HUDEP-2 (cell line): Measurements from ENCODE around the gene TCF23.
"Not testable (repeated sequence)": the region's sequence is repeated elsewhere in the genome, so short reads cannot be mapped to it uniquely, and the experiment has no call there.

ENCODE experiments used
- DNase-seq, 76 experiments: peaks; one replicate each; lab custom pipeline; 2025; ENCODE audit not compliant: unreplicated experiment in 76 of 76; lab: John Stamatoyannopoulos, UW

Gene TCF23

DNA sequence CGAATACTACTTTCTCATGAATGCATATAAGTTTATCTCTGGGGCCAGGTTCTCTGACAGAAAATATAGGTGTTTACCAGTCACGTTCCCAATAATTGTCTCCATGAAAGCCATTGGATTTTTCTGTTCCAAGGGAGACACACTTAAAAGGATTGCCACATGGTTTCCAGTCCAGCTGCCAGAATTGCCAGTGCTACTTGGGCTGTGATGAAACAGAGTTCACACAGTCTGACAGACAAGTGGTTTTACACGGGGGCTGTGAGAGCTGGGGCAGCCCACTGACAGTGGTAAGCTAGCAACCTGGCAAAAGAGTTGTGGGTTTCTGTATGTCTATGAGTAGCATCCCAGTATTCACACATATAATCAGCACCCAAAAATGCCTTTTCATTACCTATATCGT, 35.3 kb downstream of the TCF23 start:
- no peak for DNase-seq

DNA sequence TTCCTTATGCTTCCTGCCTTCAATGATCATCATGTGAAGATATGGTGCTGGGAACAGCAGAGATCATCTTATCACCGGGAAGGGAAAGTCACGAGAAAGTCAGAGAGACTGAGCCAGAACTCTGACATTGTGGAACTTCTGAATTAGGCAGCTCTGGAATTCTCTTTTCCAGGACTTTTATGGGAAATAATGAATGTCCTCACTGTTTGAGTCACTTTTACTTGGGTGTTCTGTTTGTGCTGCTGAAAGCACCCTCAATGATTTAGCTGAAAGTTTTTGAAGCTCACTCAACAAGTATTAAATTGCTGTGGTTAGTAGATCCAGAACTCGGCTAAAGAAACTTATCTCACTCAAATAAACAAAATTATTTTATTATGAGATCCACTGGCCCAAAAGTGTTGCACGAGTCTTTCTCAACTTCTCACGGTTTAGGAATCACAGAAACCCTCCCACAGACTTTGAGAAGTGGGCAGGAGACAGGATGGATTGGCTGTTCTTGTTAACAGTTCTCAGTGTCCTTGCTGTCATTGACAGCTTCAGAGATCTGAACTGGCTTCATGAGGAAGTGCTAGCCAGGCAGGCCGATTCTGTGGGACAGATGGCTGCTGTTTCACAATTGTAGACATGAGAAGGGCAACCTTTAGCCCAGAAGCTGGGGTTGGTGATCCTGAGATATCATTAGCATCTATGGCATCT, 36.7 kb downstream of the TCF23 start:
- peak in 1 of 76 experiments; percentile 13 for DNase-seq

DNA sequence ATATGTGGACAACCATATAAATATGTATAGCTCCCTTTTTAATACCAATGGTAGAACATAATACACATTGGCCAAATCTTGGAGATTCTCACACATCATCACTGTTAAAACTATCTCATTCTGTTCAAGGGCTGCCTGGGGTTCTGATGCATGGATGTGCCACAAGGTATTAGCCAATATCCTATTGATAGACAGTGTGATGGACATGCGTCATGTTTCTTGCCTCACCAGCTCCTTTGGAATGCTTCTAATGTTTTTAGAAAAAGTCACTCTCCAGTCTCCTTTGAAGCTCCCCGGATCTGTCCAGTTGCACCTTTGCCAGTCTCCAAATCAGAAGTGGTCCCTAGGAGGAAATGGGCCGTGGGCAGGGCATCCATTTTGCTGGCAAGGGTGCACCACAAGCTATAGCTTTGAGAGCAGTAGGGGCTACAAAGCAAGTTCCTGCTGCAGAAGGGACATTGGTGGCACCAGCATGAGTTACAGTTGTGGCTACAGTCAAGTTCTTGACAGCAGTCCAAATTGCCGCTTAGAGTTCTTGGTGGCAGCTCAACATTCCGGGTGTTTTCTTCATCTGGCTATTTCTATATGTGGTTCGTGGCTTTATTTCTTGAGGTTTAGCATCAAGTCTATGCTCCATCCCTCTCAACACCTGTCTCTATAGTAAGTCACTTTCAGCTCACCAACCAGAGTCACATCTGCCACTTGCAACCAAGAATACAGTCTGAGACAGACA, 38.0 kb downstream of the TCF23 start:
- no peak for DNase-seq

DNA sequence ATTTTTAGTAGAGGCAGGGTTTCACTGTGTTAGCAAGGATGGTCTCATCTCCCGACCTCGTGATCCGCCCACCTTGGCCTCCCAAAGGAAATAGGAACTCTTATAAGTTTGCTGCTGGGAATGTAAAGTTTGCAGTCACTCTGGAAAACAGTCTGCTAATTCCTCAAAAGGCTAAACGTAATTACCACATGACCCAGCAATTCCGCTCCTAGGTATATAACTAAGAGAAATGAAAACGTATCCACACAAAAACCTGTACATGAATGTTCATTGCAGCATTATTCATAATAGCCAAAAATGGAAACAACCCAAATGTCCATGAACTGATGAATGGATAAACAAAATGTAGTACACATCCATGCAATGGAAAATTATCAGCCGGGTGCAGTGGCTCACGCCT, 41.2 kb downstream of the TCF23 start:
- no peak for DNase-seq

DNA sequence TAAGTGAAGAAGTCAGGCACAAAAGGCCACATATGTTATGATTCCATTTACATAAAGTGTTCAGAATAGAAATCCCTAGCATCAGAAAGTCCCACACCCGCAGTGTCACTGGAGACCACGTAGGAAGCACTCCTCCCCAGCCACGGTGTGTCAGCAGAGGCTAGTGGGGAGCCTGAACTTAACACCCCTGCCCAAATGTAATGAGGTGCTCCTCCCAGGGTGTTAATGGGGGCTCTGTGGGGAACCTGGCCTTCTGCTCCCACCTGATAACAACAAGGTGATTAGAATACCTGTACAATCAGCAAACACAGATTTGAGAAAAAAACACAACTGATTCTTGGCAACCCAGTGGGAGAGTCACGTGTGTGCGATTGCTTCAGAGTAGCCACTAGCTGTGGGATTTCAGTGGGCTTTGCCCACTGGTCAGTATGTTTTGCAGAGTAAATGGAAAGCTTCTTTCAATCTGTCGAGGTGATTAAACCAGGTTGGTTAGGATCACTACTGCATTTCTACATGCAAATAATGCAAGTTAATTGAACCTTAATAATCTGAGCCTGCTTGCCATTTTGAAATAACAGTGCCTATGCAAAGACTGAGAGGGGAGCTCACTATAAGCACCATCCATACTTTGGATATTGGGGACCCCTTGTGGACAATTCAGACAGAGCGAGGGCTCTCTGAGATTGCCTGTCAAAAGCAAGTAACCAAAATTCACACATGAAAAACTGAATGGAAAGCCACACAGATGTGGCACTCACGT, 42.4 kb downstream of the TCF23 start:
- DNase-seq, result peak in 52 of 76 experiments; percentile 2 to 69 (median 36)

DNA sequence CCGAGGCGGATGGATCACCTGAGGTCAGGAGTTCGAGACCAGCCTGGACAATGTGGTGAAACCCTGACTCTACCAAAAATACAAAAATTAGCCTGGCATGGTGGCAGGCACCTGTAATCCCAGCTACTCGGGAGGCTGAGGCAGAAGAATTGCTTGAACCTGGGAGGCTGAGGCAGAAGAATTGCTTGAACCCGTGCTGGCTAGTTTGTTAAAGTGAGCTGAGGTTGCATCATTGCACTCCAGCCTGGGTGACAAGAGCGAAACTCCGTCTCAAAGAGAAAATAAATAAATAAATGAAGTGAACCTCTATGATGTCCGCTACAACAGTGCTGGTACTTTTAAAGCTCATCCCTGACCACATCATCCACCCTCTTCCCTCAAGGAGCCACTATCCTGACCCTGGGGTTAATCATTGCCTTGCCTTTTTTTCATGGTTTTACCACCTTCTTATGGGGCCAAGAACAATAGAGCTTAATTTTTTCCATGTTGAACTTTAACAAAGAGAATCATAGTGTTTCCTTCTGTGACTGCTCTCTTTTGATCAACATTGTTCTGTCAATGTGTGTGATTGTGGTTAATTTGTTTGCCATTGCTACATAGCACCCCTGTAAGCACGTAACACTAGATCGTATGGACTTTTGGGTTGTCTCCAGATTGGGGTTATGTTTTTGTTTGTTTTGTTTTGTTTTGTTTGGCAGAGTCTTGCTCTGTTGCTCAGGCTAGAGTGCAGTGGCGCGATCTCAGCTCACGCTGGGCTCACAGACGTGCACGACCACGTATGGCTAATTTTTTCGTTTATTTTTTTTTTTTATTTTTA, 45.9 kb downstream of the TCF23 start:
- DNase-seq, result no peak

DNA sequence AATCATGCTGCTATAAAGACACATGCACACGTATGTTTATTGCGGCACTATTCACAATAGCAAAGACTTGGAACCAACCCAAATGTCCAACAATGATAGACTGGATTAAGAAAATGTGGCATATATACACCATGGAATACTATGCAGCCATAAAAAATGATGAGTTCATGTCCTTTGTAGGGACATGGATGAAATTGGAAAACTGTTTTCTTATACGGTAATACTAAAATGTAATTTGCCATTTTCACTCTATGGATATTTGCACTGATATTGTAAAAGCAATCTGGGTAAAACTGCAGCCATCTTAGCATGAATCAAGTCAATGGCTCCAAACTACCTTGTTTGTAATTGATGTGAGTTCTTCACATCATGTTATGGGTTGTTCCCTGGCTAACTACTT, 47.0 kb downstream of the TCF23 start:
- DNase-seq, result not testable (repeated sequence)

DNA sequence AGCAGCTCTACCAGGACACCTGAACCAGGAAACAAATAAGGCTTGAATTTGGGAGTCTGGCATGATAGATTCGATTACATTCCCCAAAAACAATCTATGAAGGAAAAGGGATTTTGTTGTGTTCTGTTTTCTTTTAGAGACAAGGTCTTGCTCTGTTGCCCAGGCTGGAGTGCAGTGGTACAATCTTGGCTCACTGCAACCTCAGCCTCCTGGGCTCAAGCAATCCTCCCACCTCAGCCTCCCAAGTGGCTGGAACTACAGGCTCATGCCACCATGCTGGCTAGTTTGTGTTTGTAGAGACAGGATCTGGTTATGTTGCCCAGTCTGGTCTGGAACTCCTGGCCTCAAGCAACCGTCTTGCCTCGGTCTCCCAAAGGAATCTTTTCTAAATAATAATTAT, 49.3 kb downstream of the TCF23 start:
- DNase-seq, result not testable (repeated sequence)

DNA sequence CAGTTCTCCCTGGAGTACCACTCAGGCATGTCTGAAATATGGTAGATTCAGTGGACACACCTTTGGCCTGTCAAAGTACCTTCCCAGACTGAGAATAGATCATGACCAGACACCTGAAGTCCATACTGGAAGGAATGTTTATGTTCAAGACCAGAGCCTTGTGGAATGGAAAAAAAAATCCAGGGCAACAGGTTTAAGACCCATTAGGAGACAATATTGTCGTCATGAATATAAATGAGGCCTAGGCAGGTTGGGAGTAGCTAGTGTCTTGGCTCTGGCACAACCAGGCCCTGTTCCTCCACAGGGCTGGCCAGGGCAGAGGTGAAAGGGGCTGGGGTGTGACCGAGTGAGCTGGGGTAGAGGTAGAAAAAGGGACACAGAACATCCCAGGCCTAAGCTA, 49.8 kb downstream of the TCF23 start:
- no peak for DNase-seq

DNA sequence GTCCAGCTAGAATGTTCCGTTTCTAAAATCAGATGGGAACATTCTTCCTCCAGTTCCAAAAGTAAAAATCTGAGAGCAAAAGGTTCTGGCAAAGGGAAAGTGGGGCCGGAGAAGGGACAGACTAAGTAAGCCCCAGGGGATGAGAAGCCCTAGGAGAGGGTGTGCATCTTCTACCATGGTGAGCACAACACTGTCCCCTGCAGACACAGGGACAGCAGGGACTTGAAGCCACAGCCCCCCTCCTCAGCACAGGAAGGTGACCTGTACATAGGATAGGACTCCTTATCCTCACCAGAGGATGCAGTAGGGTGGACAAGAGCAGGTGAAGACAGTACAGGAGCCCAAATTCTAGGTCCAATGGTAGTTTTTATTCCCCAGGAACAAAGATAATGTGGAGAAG, 50.4 kb downstream of the TCF23 start:
- no peak for DNase-seq

DNA sequence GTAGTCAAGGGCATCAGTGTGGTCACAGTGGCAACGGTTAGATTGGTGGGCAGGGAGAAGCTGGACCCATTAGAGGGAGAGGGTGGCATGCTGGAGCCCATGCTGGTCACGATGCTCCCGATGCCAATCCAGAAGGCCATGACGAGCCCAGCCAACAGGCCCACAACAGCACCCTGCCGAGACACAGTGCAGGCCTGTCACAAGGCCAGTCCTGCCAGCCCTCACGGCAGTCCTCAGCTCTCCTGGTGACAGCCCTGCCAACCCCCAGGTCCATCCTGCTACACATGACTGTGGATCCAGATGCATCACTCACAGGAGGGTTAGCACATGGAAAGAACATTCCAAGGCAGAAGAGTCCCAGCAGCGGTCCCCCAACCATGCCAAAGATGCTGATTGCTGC, 52.9 kb downstream of the TCF23 start:
- no peak for DNase-seq

DNA sequence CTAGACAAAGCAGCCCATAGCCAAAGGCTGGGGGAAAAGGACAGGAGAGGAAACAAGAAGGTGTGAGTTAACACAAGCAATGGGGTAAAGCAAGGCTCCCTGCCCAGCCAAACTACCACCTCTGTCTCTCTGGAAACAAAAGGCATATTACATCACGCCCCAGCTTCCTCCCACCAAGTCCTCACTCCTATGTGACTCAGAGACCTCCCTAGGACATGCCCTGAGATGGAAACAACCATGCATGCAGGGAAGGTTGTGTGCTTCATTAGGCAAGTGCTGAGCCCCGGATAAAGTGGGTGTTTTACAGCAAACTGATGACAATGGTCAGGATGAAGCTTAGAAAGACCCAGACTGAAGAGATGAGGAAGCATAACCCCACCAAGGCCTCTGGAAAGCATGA, 54.0 kb downstream of the TCF23 start:
- DNase-seq, result no peak

DNA sequence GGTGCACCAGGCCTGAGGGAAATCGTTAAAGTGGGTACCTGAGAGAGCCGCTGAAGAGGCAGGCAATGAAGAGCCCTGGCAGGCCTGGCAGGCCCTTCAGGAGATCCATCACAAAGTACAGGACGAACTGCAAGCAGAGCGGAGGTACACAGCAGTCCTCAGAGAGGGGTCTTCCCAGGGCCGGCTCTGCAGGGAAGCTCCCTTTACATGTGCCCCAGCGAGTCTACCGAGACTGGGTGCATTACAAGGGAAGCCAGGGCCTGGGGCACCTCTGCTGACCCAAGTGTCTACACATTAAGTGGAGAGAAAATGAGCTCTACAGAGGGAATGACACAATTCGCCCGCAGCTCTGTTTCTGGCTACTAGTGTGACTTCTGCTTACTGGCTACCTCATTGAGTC, 54.9 kb downstream of the TCF23 start:
- DNase-seq, result no peak

DNA sequence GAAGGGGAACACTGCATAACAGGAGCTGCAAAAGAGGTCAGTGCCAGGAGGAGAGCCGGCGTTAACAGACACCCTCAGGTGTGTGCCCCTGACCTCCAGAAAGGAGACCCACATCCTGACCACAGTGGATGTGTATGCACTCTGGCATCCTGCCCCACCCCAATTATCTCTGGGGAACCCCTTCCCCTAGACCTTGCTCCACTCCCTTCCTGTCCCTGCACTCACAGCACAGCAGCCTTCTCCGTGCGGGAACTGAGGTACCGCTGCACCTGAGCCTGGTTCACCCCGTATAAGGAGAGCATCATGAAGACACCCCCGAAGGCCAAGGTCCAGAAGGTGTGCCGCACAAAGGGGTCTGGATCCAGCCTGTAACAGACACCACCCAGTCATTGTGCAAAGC, 55.8 kb downstream of the TCF23 start:
- DNase-seq, result no peak

DNA sequence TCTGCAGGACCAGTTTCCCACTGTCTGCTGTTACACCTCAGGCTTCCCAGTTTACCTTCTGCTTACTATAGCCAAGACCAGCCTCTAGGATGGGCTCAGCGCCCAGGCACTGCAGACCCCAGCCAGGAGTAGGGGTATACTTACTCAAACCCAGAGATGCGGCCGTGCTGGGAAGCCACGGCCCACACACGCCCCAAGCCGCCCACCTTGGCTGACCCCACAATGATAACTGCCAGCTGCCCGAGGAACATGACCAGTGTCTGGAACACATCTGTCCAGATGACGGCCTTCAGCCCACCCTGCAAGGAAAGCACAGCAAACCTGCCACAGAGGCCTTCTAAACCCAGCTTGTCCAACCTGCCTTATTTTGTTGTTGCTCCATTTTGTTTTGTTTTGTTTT, 56.4 kb downstream of the TCF23 start:
- DNase-seq, result no peak

DNA sequence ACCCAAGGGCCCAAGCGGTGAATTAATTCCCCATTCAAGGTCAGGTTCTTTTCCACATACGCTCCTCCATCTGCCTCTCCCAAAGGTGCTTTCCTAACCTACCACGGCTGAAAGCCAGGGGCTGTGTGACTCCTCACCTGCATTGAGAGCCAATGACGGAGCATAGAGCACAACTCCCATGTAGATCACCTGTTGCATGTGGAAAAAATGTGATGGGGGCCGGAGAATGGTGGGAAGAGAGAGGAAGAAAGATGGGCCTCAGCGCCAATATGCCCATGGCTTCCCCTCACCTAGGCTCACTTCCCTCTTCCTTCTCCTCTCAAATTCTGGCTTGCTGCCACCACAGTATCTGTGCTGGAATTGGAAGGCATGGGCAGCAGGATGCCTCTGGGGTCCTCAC, 57.5 kb downstream of the TCF23 start:
- DNase-seq, result no peak
